NCI-H1105 treated with DMSO at 0.1 percent for 48 hours (cell line): ENCODE results near the gene CAPN9.
"Not testable (repeated sequence)": the region's sequence is repeated elsewhere in the genome, so short reads cannot be mapped to it uniquely, and the experiment has no call there.

ENCODE experiments used
- DNase-seq: peaks from one replicate; lab custom pipeline; 2025; lab: John Stamatoyannopoulos, UW

The CAPN9 gene

GRCh38 chr1:230823931-230824381, 76.8 kb downstream of the CAPN9 start:
- no peak for DNase-seq

- no peak for DNase-seq
These were observed 77.3 kb downstream of the CAPN9 start for GRCh38 chr1:230824551-230824918.

GRCh38 chr1:230824919-230825721, 77.9 kb downstream of the CAPN9 start:
- no peak for DNase-seq

GRCh38 chr1:230825761-230826160, 78.6 kb downstream of the CAPN9 start:
- DNase-seq, result no peak

GRCh38 chr1:230826166-230826875, 79.1 kb downstream of the CAPN9 start:
- DNase-seq, result no peak

- DNase-seq, result no peak
These were observed 80.0 kb downstream of the CAPN9 start for GRCh38 chr1:230827081-230827681.

GRCh38 chr1:230827801-230828200, 80.6 kb downstream of the CAPN9 start:
- no peak for DNase-seq

- DNase-seq, result no peak
These were observed 81.2 kb downstream of the CAPN9 start for GRCh38 chr1:230828421-230828820.

- DNase-seq, result no peak
These were observed 84.6 kb downstream of the CAPN9 start for GRCh38 chr1:230831771-230832170.

- DNase-seq, result no peak
These were observed 85.3 kb downstream of the CAPN9 start for GRCh38 chr1:230832476-230832875.

GRCh38 chr1:230833511-230833910, 86.3 kb downstream of the CAPN9 start:
- DNase-seq, result no peak

GRCh38 chr1:230834292-230834691, 87.1 kb downstream of the CAPN9 start:
- DNase-seq, result no peak

GRCh38 chr1:230836347-230836746, 89.2 kb downstream of the CAPN9 start:
- DNase-seq, result no peak

GRCh38 chr1:230836793-230837192, 89.6 kb downstream of the CAPN9 start:
- DNase-seq, result no peak

GRCh38 chr1:230839173-230839572, 92.0 kb downstream of the CAPN9 start:
- DNase-seq, result no peak

GRCh38 chr1:230842801-230843200, 95.6 kb downstream of the CAPN9 start:
- DNase-seq, result no peak

- no peak for DNase-seq
These were observed 96.5 kb downstream of the CAPN9 start for GRCh38 chr1:230843503-230844309.

- no peak for DNase-seq
These were observed 97.4 kb downstream of the CAPN9 start for GRCh38 chr1:230844561-230844960.

GRCh38 chr1:230845184-230845583, 98.0 kb downstream of the CAPN9 start:
- not testable (repeated sequence) for DNase-seq

- no peak for DNase-seq
These were observed 101.0 kb downstream of the CAPN9 start for GRCh38 chr1:230848235-230848634.

GRCh38 chr1:230849451-230850224, 102.5 kb downstream of the CAPN9 start:
- DNase-seq, result no peak
